Suprapubic skin (tissue), 4 donors: ENCODE results near the gene HSD17B1.

ENCODE experiments used
- POLR2A ChIP-seq, 2 donors: fragments of 450-650 bp; IDR thresholded peaks; one replicate each; pipeline ENCODE4 v1.6.1; 2017; ENCODE audit warnings: antibody characterized with exemption in 2 of 2, mild to moderate bottlenecking in 2 of 2, moderate library complexity in 2 of 2
- POLR2AphosphoS5 ChIP-seq, 3 donors: sonication (generic); formaldehyde crosslinking; IDR thresholded peaks; one replicate each; pipeline ENCODE4 v1.6.1; 2017; ENCODE audit warnings: antibody characterized with exemption in 3 of 3

GRCh38 chr17:42559075-42559474 lies 6.4 kb downstream of the HSD17B1 start:
- TF ChIP-seq POLR2A (IDR thresholded peaks at IDR 0.05) = no peak
- no peak for TF ChIP-seq POLR2AphosphoS5 (IDR thresholded peaks at IDR 0.05)
